Measurements from ENCODE around the gene TRIM24.
"Not testable (repeated sequence)": the region's sequence is repeated elsewhere in the genome, so short reads cannot be mapped to it uniquely, and the experiment has no call there.

GRCh38 chr7:138485508-138485907, 25.4 kb downstream of the TRIM24 start:
- not testable (repeated sequence) for TF ChIP-seq CTCF (conservative IDR thresholded peaks at IDR 0.05; ENCODE audit: low read length); EZH2phosphoT487 (IDR thresholded peaks at IDR 0.05; ENCODE audit: borderline replicate concordance, low read depth, low read length)
